K562 (cell line): ENCODE results near the gene SEC24C. TPM values are rescaled to one million over a fixed set of nuclear protein-coding genes. Genes with fewer than 3 reads are reported as not detected.

Source experiments
- ATF4 ChIP-seq: fragments of 450-650 bp; formaldehyde crosslinking; IDR thresholded peaks from 2 replicates; pipeline ENCODE4 v1.4.0; 2022; ENCODE audit warnings: mild to moderate bottlenecking, moderate library complexity
- BCL6 ChIP-seq: fragments of 250-450 bp; sonication (Bioruptor Pico); IDR thresholded peaks from 2 replicates; pipeline ENCODE4 v1.4.0; 2020
- CUX1 ChIP-seq: fragments of 200-800 bp; sonication (Bioruptor generic); IDR thresholded peaks from 2 replicates; pipeline ENCODE4 v1.6.1; 2016; ENCODE audit warnings: missing genetic modification characterization, missing compliant biosample characterization
- FOXA1 ChIP-seq: fragments of 450-650 bp; IDR thresholded peaks from 2 replicates; pipeline ENCODE4 v1.6.1; 2016; ENCODE audit warnings: mild to moderate bottlenecking, borderline replicate concordance
- IFI16 ChIP-seq: fragments of 250-450 bp; sonication (Bioruptor Pico); IDR thresholded peaks from 2 replicates; pipeline ENCODE4 v2.1.2; 2022; ENCODE audit warnings: mild to moderate bottlenecking, inconsistent platforms
- MITF ChIP-seq: IDR thresholded peaks from 2 replicates; pipeline ENCODE4 v1.6.1; 2014; ENCODE audit warnings: antibody characterized with exemption
- MYNN ChIP-seq, 2 experiments: sonication (generic); formaldehyde crosslinking in 1 of 2; IDR thresholded peaks; 2 replicates each; pipeline versions ENCODE4 v1.5.0 to v1.6.1; 2016 to 2020; ENCODE audit warnings: antibody characterized with exemption in 1 of 2, missing genetic modification reagents in 1 of 2
- NR1H2 ChIP-seq: sonication (generic); formaldehyde crosslinking; IDR thresholded peaks from 2 replicates; pipeline ENCODE4 v1.4.0; 2020; ENCODE audit warnings: mild to moderate bottlenecking, missing genetic modification reagents
- SRSF9 ChIP-seq: fragments of 200-400 bp; formaldehyde crosslinking; IDR thresholded peaks from 2 replicates; pipeline ENCODE4 v1.6.1; 2017; ENCODE audit warnings: low read depth, low read length, borderline replicate concordance
- TSHZ1 ChIP-seq: fragments of 250-450 bp; sonication (Bioruptor Pico); IDR thresholded peaks from 2 replicates; pipeline ENCODE4 v1.4.0; 2020; ENCODE audit warnings: mild to moderate bottlenecking, moderate library complexity
- ZNF253 ChIP-seq: fragments of 250-450 bp; sonication (Bioruptor Pico); conservative IDR thresholded peaks from 2 replicates; pipeline ENCODE4 v1.6.1; 2021; ENCODE audit warnings: mild to moderate bottlenecking
- polyA plus RNA-seq, 8 experiments: library from polyadenylated mRNA; depleted of rRNA in 4 of 8; stranded (reverse) in 5 of 8; unstranded in 3 of 8; fragments of >200 nt; fragmentation: Nextera tagmentation in 2 of 8; fragmentation: Illumina TruSeq in 1 of 8; extraction: Ambion mirVana in 2 of 8; extraction: Trizol in 1 of 8; gene quantifications; 2 replicates each; pipeline versions ENCODE4 v1.2.1 to v1.2.3, GENCODE V29; 2011 to 2014; ENCODE audit warnings: inconsistent platforms in 1 of 8, missing spikeins in 1 of 8
- total RNA-seq, 7 experiments: library from RNA; depleted of rRNA in 6 of 7; stranded (reverse); fragments of >200 nt in 6 of 7; fragmentation: Illumina TruSeq in 2 of 7; extraction: Trizol in 2 of 7; gene quantifications; 2 replicates each; pipeline versions ENCODE4 v1.2.1 to v1.2.3, GENCODE V29; 2011 to 2021; ENCODE audit warnings: low replicate concordance in 1 of 7
- TF ChIP-seq, protein P1 (sequence below): fragments of 250-450 bp; sonication (Bioruptor Pico); IDR thresholded peaks from 2 replicates; pipeline ENCODE4 v1.4.0; 2020; ENCODE audit warnings: mild to moderate bottlenecking, moderate library complexity
- TF ChIP-seq, protein P2 (sequence below), 2 experiments: fragments of 450-650 bp in 1 of 2; sonication (generic) in 1 of 2; formaldehyde crosslinking; conservative IDR thresholded peaks; 2 replicates each; pipeline versions ENCODE4 v1.4.0 to v1.8.1; 2020 to 2022; ENCODE audit warnings: mild to moderate bottlenecking in 1 of 2, missing genetic modification reagents in 1 of 2

SEC24C gene
- total and polyA plus RNA-seq, 9 of the 15 experiments (the other 6 are each of a cell fraction or from before 2014, with no cell fraction given), result 19.0 to 115 (median 70.5) TPM

DNA sequence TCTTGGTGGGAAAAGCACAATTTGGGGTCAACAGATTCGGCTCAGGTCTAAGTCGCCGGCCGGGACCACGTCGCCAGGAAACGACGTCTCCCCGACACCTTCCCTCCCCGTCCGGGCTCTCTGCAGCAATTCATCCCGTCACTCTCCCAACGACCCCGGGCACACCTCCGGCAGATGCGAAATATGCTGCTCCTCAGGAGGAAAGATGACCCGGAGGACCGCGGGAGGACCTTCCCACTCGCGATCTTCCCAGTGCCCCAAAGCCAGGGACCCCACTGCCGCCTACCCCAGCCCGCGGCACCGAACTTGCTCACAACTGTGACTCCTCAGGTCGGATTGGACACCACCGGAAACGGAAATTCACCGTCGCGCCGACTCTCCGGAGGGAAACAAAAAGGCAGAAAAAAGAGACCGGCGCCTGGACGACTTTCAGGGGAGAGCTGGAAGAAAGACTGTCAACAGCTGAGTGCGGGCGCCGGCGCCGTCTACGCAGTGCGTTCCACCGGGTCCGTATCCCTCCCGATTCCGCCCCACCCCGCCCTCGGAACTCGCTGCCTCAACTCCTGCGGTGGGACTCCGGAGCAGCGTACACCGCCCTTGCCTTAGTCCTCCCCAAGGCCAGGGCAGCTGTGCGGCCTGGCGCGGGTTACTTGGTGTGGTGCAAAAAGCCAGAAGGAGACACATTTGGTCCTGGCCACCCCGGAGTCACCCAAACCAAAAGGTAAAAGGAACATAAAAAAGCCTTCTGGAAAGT is 13.8 kb upstream of the SEC24C start (continued):
- TF ChIP-seq TSHZ1 (no peak), FOXA1 (no peak), IFI16 (no peak), CUX1 (no peak), ATF4 (CRISPR knock-in tag) (no peak), BCL6 (CRISPR knock-in tag) (no peak), MYNN (IDR thresholded peaks at IDR 0.05) (peak; percentile 65; the same call in 1 of the 2 replicates), MYNN (CRISPR knock-in tag; IDR thresholded peaks at IDR 0.05) (no peak), NR1H2 (CRISPR knock-in tag) (no peak), SRSF9 (no peak), MITF (no peak), ZNF253 (CRISPR knock-in tag) (no peak)
- TF ChIP-seq, protein P1, sequence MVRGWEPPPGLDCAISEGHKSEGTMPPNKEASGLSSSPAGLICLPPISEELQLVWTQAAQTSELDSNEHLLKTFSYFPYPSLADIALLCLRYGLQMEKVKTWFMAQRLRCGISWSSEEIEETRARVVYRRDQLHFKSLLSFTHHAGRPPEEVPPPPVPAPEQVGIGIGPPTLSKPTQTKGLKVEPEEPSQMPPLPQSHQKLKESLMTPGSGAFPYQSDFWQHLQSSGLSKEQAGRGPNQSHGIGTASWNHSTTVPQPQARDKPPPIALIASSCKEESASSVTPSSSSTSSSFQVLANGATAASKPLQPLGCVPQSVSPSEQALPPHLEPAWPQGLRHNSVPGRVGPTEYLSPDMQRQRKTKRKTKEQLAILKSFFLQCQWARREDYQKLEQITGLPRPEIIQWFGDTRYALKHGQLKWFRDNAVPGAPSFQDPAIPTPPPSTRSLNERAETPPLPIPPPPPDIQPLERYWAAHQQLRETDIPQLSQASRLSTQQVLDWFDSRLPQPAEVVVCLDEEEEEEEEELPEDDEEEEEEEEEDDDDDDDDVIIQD (CRISPR knock-in tag), result no peak
- TF ChIP-seq, protein P2, sequence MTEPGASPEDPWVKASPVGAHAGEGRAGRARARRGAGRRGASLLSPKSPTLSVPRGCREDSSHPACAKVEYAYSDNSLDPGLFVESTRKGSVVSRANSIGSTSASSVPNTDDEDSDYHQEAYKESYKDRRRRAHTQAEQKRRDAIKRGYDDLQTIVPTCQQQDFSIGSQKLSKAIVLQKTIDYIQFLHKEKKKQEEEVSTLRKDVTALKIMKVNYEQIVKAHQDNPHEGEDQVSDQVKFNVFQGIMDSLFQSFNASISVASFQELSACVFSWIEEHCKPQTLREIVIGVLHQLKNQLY (CRISPR knock-in tag; conservative IDR thresholded peaks at IDR 0.05), result no peak
